PC-9 (cell line): ENCODE results near the gene TSPAN11.

Experiments used
- CTCF ChIP-seq: fragments of 200-600 bp; sonication (generic); conservative IDR thresholded peaks from 2 replicates; pipeline ENCODE4 v1.6.1; 2017; ENCODE audit warnings: mixed run types, antibody characterized with exemption, mild to moderate bottlenecking, moderate library complexity
- EZH2 ChIP-seq: fragments of 200-600 bp; sonication (generic); IDR thresholded peaks from 2 replicates; pipeline ENCODE4 v1.8.0; 2017; ENCODE audit warnings: antibody characterized with exemption, low read depth

GRCh38 chr12:30926243-30927221 lies at the start of gene TSPAN11:
- TF ChIP-seq CTCF (no peak), EZH2 (peak; percentile 77; the same call in 1 of the 2 replicates)
